Smooth muscle cell (in vitro differentiated cells): Measurements from ENCODE around the gene CFAP77. TPM values are rescaled to one million over a fixed set of nuclear protein-coding genes. Genes with fewer than 3 reads are reported as not detected.

Experiments
- DNase-seq: peaks from one replicate; lab custom pipeline; 2025; ENCODE audit not compliant: unreplicated experiment; lab: John Stamatoyannopoulos, UW
- H2AFZ ChIP-seq: fragments of 200-600 bp; sonication (generic); 2 replicates; pipeline ENCODE4 v1.6.0; 2016; ENCODE audit warnings: antibody characterized with exemption, low read depth, mild to moderate bottlenecking
- H3F3A ChIP-seq: fragments of 200-600 bp; sonication (generic); 2 replicates; pipeline ENCODE4 v1.6.0; 2017; ENCODE audit warnings: antibody characterized with exemption, low read depth
- H3K27ac ChIP-seq: fragments of 200-600 bp; sonication (generic); 2 replicates; pipeline ENCODE4 v1.5.1; 2016; ENCODE audit warnings: low read depth, mild to moderate bottlenecking
- H3K27me3 ChIP-seq: fragments of 200-600 bp; sonication (generic); 2 replicates; pipeline ENCODE4 v1.6.1; 2016; ENCODE audit warnings: low read depth, mild to moderate bottlenecking
- H3K36me3 ChIP-seq: fragments of 200-600 bp; sonication (generic); 2 replicates; pipeline ENCODE4 v1.5.1; 2016; ENCODE audit warnings: low read depth
- H3K4me1 ChIP-seq: fragments of 200-600 bp; sonication (generic); 2 replicates; pipeline ENCODE4 v1.5.1; 2016; ENCODE audit warnings: low read depth
- H3K4me2 ChIP-seq: fragments of 200-600 bp; sonication (generic); 2 replicates; pipeline ENCODE4 v1.6.0; 2016; ENCODE audit warnings: mild to moderate bottlenecking
- H3K4me3 ChIP-seq: fragments of 200-600 bp; sonication (generic); 2 replicates; pipeline ENCODE4 v1.5.1; 2016; ENCODE audit warnings: mild to moderate bottlenecking
- H3K79me2 ChIP-seq: fragments of 200-600 bp; sonication (generic); 2 replicates; pipeline ENCODE4 v1.6.0; 2016; ENCODE audit warnings: low read depth, mild to moderate bottlenecking
- H3K9ac ChIP-seq: fragments of 200-600 bp; sonication (generic); 2 replicates; pipeline ENCODE4 v1.6.0; 2016; ENCODE audit warnings: low read depth
- H3K9me3 ChIP-seq: fragments of 200-600 bp; sonication (generic); replicated peaks from 2 replicates; pipeline ENCODE4 v1.5.1; 2016; ENCODE audit warnings: low read depth
- H4K20me1 ChIP-seq: fragments of 200-600 bp; sonication (generic); 2 replicates; pipeline ENCODE4 v1.6.0; 2016; ENCODE audit warnings: low read depth
- WGBS: methylation state at CpG from one replicate; pipeline ENCODE4 v1.1.7; 2016; ENCODE audit warnings: low lambda C conversion rate; 5-methylcytosine and 5-hydroxymethylcytosine counted together
- polyA plus RNA-seq: library from polyadenylated mRNA; unstranded; fragments of >200 nt; fragmentation: Nextera tagmentation; extraction: Ambion mirVana; gene quantifications from 2 replicates; pipeline ENCODE4 v1.2.1, GENCODE V29; 2016
- total RNA-seq: library from RNA; depleted of rRNA; stranded (reverse); fragments of >200 nt; gene quantifications from 2 replicates; pipeline ENCODE4 v1.2.3, GENCODE V29; 2014
- TF ChIP-seq, protein P1 (sequence below): fragments of 200-600 bp; sonication (generic); IDR thresholded peaks from 2 replicates; pipeline ENCODE4 v1.5.1; 2017; ENCODE audit warnings: borderline replicate concordance, mild to moderate bottlenecking, antibody characterized with exemption; ENCODE audit not compliant: insufficient read depth, poor library complexity, severe bottlenecking

CFAP77 gene
- total and polyA plus RNA-seq, 2 experiments from 2014 or later, result 0.31 TPM; not detected in 1

DNA sequence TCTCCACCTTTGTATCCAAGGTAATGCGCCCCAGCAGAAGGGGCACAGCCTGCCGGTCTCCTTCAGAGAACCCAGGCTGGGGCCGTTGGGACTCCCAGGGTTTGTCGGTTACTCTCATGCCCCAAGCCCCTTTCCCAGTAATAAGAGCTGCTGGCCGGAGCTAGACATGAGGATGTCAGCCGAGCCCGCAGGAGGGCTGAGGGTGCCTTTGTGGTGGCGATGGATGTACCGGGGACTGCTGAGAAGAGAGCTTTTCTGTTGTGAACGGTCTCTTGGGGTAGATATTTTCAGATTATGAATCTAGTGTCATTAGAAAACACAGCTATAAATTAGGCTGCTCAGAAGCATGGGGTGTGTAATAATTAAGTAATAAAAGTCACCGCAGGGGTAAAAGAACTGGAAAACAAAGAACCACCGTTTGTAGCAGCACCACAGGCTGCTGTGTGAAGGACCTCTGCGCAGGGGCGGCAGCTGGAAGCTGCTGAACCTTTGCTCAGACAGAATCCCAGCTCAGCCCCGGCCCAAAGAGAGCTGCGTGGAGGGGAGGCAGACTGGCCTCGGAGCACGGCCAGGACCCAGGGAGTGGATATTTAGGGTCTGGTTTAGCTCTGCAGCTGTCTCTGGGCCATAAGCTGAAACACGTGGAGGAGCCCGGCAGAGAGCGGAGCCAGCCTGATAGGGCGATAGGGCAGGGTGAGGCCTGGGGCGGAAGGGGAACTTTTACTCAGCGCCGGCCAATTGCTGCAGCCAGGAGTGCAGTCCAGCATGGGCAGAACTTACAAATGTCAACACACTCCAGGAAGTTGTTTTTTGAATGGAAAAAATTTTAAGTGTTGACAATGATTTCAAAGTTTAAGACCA lies 121.9 kb downstream of the CFAP77 start:
- Histone ChIP-seq H3K9ac (no peak overlapping the region), H3K36me3 (no peaks in the 10 kb centered on the region), H3K4me3 (no peak overlapping the region), H2AFZ (no peak overlapping the region), H3K27ac (no peak overlapping the region), H3K4me2 (no peak overlapping the region), H3F3A (no peaks in the 10 kb centered on the region), H3K9me3 (no peaks in the 10 kb centered on the region), H3K79me2 (no peaks in the 10 kb centered on the region), H3K27me3 (peaks cover 6% of the 10 kb centered on the region), H3K4me1 (no peaks in the 10 kb centered on the region), H4K20me1 (no peaks in the 10 kb centered on the region)
- no peak for DNase-seq
- WGBS, result 93% methylated on average over 25 of the region's 25 CpGs
- TF ChIP-seq, protein P1, sequence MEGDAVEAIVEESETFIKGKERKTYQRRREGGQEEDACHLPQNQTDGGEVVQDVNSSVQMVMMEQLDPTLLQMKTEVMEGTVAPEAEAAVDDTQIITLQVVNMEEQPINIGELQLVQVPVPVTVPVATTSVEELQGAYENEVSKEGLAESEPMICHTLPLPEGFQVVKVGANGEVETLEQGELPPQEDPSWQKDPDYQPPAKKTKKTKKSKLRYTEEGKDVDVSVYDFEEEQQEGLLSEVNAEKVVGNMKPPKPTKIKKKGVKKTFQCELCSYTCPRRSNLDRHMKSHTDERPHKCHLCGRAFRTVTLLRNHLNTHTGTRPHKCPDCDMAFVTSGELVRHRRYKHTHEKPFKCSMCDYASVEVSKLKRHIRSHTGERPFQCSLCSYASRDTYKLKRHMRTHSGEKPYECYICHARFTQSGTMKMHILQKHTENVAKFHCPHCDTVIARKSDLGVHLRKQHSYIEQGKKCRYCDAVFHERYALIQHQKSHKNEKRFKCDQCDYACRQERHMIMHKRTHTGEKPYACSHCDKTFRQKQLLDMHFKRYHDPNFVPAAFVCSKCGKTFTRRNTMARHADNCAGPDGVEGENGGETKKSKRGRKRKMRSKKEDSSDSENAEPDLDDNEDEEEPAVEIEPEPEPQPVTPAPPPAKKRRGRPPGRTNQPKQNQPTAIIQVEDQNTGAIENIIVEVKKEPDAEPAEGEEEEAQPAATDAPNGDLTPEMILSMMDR, result no peak

DNA sequence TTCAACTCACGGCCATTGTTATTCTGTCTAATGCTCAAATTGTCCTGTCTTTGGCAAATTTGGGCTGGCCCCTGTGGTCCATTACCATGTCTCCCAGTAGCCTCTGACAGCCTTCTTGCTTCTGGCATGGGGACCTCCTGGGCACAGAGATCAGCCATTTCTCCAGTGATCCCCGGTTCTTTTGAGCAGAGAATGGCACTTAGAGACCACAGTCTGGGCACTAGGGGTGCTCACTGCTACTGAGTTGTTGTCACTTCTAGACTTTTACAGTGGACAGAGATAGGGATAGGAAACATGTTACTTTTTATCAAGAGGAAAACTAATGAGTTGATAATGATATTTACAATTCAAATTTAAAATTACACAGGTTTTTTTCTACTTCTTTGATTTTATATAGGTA lies 124.8 kb downstream of the CFAP77 start:
- 95% methylated on average over 2 of the region's 2 CpGs for WGBS
- Histone ChIP-seq H3K27ac (no peak overlapping the region), H3K4me1 (no peaks in the 10 kb centered on the region), H3F3A (no peaks in the 10 kb centered on the region), H3K36me3 (no peaks in the 10 kb centered on the region), H3K9me3 (no peaks in the 10 kb centered on the region), H3K79me2 (no peaks in the 10 kb centered on the region), H3K4me2 (no peak overlapping the region), H3K27me3 (peaks cover 6% of the 10 kb centered on the region), H4K20me1 (no peaks in the 10 kb centered on the region), H3K9ac (no peak overlapping the region), H3K4me3 (no peak overlapping the region), H2AFZ (no peak overlapping the region)
- TF ChIP-seq, protein P1, result no peak
- no peak for DNase-seq

DNA sequence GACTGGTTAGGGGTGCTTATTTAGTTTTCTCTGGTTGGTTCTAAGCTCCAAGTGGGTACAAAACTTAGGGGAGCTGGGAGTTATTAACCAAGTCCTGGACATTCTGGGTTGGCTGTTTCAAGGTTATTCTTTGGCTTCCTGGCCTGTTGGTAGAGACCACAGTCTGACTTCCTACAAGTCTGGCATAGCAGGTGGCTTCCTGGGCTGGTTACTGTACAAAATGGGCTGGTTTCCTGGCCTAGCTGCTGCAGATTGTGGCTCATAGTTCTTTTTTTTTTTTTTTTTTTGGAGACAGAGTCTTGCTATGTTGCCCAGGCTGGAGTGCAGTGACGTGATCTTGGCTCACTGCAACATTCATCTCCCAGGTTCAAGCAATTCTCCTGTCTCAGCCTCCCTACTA lies 126.1 kb downstream of the CFAP77 start:
- no peaks in the 10 kb centered on the region for H3K36me3 ChIP-seq
- DNase-seq, result no peak
- H3K4me3 ChIP-seq, result no peak overlapping the region
- H3K4me1 ChIP-seq, result no peaks in the 10 kb centered on the region
- H3K79me2 ChIP-seq, result no peaks in the 10 kb centered on the region
- H3K27me3 ChIP-seq, result no peaks in the 10 kb centered on the region
- no peak overlapping the region for H3K4me2 ChIP-seq
- no peaks in the 10 kb centered on the region for H3F3A ChIP-seq
- TF ChIP-seq, protein P1, result no peak
- H3K9me3 ChIP-seq, result no peaks in the 10 kb centered on the region
- 100% methylated on average over 1 of the region's 1 CpG for WGBS
- H3K27ac ChIP-seq, result no peak overlapping the region
- H2AFZ ChIP-seq, result no peak overlapping the region
- H3K9ac ChIP-seq, result no peak overlapping the region
- H4K20me1 ChIP-seq, result no peaks in the 10 kb centered on the region

DNA sequence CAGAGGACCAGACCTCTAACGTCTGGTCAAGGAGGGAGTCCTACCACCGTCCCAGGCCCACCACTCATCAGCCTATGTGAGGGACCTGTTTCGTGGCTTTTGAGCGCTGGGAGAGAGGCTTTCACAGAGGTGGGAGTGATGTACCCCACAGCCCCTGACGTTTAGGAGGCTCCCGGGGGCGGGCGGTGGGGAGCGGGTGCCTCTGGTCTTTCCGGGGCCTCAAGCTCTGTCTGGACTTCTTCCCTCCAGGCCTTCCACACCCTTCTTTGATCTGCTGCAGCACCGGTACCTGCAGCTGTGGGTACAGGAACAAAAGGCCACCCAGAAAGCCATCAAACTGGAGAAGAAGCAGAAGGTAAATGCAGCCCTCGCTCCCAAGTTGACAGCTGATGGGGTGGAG lies 127.3 kb downstream of the CFAP77 start:
- 92% methylated on average over 12 of the region's 12 CpGs for WGBS
- Histone ChIP-seq H3K4me3 (no peak overlapping the region), H3K27me3 (no peaks in the 10 kb centered on the region), H3K4me2 (no peak overlapping the region), H3K36me3 (no peaks in the 10 kb centered on the region), H3K4me1 (peaks cover 5% of the 10 kb centered on the region), H3K9me3 (no peaks in the 10 kb centered on the region), H2AFZ (no peak overlapping the region), H3K27ac (no peak overlapping the region), H3K79me2 (no peaks in the 10 kb centered on the region), H3F3A (no peaks in the 10 kb centered on the region), H4K20me1 (no peaks in the 10 kb centered on the region), H3K9ac (no peak overlapping the region)
- TF ChIP-seq, protein P1, result no peak
- DNase-seq, result no peak
